HG03060 (cell line): Measurements from ENCODE around the gene WDR72.

Source experiments
- ATAC-seq: cut with Tn5 transposase; IDR thresholded peaks from one replicate; pipeline ENCODE4 v1.9.1; 2021; ENCODE audit warnings: low read depth, moderate number of reproducible peaks; ENCODE audit not compliant: unreplicated experiment

Gene WDR72

GRCh38 chr15:53472210-53472609 is 287.3 kb downstream of the WDR72 start:
- no peak for ATAC-seq

- no peak for ATAC-seq
Measured at GRCh38 chr15:53470743-53471142, 288.7 kb downstream of the WDR72 start.

- ATAC-seq, result no peak
Measured at GRCh38 chr15:53469422-53469821, 290.0 kb downstream of the WDR72 start.
